ENCODE data around the gene CECR2.
"Not testable (repeated sequence)": the region's sequence is repeated elsewhere in the genome, so short reads cannot be mapped to it uniquely, and the experiment has no call there.

Gene CECR2

DNA sequence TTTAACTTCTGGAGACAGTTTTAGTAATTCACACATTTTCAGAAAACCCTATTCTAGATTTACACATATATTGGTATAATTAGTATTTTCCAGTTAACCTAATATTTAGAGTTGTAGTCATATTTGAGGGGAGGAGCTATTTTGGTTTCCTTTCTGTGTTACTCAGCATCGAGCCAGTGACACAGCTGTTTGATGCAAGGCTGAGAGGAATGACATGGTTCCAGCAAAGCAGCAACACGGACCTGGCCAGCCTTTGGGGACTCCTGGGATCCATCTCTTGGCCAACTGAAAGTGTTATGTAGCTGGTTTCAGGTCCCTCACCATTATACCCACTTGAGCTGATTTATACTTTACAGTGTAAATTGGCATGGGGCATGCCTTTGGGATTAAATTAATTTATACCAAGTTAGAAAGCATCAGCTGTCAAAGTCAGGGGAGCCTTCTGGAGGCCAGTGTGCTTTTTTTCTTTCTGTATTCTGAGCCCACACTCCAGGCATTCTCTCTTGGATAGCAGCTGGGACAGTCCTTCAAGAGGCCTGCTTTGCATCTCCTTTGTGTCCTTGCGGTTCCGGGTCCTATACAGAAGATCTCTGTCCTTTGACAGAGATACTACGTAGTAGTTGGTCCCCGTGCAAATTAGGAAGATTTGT, 102.8 kb downstream of the CECR2 start:
- no peak for DNase-seq

DNA sequence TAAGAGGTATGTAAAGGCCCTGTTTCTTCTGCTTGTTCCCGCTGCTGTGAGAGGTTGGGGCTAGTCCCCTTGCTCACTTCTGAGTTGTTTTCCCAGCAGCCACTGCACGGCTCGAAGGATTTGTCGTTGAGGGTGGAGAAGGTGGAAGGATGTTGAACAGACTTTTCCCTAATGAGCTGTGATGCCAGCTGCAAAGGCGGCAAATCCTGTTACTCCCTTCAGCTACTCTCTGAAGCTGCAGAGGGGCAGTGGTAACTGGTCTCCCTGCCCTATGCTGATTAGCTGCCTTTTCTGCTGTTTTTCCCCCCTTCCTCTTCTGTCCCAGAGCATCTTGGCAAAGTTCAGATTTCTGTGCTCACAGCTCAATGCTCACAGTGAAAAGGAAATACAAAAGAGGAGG, 103.7 kb downstream of the CECR2 start:
- no peak for DNase-seq

GRCh38 chr22:17475318-17476230, 106.3 kb downstream of the CECR2 start:
- DNase-seq, result no peak

DNA sequence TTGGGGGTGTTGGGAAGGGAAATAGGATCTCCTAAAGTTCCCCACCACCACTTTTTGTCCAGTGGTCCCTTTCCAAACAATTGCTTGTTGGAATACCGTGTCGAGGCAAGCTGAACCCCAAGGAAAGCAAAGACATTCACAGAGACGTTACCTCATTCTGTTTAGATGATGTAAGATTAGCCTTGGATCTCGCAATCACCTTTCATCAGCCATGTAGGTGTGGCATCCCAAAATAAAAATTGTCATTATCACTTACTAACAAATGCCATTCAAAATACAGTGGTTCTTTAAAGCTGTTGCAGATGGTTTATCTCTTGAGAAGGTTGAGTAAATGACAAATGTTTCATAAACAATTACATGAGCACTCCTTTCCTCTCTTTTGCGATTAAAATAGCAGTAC, 107.6 kb downstream of the CECR2 start:
- DNase-seq, result no peak

GRCh38 chr22:17477391-17477833, 108.2 kb downstream of the CECR2 start:
- DNase-seq, result no peak

- DNase-seq, result no peak
These were observed 109.9 kb downstream of the CECR2 start for GRCh38 chr22:17479135-17479534.

GRCh38 chr22:17481424-17481823, 112.2 kb downstream of the CECR2 start:
- no peak for DNase-seq

DNA sequence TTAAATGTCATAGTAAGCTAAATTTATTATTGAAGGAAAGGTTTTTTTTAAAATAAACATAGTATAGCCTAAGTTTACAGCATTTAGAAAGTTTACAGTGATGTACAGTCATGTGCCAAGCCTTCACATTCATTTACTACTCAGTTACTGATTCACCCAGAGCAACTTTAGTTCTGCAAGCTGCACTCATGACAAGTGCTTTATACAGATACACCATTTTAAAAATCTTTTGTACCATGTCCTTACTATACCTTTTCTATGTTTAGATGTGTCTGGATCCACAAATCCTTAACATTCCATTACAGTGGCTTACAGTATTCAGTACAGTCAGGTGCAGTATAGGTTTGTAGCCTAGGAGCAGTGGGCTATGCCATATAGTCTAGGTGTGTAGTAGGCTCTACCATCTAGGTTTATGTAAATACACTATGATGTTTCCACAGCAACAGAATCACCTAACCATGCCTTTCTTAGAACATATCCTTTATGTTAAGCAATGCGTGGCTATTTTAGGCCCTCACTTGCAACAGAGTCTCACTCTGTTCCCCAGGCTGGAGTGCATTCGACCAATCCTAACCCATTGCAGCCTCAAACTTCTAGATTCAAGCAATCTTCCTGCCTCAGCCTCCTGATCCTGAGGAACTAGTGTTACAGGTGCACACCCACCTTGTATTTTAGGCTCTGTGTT, 114.6 kb downstream of the CECR2 start:
- DNase-seq, result no peak

DNA sequence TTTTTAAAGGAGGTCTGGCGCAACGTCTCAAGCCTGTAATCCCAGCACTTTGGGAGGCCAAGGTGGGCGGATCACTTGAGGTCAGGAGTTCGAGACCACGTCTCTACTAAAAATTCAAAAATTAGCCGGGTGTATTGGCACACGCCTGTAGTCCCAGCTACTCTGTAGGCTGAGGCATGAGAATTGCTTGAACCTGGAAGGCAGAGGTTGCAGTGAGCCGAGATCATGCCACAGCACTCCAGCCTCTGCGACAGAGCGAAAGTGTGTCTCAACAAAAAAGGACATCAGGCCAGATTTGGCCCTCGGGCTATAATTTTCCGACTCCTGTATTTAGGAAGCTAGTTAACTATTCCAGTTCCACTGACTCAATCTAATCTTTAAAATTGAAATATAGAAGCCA, 115.3 kb downstream of the CECR2 start:
- DNase-seq, result no peak

GRCh38 chr22:17486313-17486712, 117.1 kb downstream of the CECR2 start:
- DNase-seq, result no peak

- no peak for DNase-seq
These were observed 117.5 kb downstream of the CECR2 start for GRCh38 chr22:17486719-17487118.

- no peak for DNase-seq
These were observed 119.8 kb downstream of the CECR2 start for GRCh38 chr22:17489101-17489500.

GRCh38 chr22:17491090-17491640, 121.9 kb downstream of the CECR2 start:
- DNase-seq, result no peak

GRCh38 chr22:17492247-17492646, 123.0 kb downstream of the CECR2 start:
- no peak for DNase-seq

DNA sequence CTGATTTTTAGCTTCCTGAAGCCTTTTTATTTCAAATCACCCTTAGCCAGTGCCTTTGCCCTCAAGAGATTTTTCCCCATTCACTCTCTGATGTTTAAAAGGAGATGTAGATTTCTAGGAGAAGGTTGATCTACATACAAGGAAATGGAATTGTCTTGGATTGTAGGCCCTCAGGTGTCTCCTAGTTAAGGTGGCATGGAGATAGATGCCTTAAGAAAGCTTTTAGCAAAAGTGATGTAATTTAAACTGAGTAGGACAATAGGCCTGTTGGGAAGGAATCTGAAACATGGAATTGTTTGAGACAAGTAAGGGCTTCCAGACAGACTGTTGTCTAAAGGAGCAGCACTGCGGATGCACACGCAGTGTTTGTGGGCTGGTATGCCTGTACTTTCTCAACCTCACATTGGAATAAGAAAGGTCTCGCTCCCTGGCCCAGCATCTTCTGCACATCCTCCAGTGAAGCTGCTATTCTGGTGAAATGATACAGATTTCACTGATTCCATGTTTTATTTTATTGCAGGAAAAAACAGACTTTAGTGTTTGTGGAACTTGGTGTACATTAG, 124.2 kb downstream of the CECR2 start:
- no peak for DNase-seq

DNA sequence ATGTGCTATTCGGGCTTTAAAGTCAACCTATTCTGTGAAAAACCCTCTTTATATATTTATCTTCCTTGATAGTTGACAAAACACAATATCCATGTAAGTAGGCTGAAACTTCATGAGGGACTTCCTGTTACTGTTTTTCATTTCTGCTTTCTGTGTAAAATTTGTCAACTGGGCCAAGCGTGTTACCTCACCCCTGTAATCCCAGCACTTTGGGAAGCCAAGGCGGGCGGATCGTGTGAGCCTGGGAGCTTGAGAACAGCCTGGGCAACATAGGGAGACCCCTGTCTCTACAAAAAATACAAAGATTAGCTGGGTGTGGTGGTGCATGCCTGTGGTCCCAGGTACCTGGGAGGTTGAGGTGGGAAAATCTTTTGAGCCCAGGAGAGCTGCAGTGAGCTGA, 127.6 kb downstream of the CECR2 start:
- DNase-seq, result no peak

DNA sequence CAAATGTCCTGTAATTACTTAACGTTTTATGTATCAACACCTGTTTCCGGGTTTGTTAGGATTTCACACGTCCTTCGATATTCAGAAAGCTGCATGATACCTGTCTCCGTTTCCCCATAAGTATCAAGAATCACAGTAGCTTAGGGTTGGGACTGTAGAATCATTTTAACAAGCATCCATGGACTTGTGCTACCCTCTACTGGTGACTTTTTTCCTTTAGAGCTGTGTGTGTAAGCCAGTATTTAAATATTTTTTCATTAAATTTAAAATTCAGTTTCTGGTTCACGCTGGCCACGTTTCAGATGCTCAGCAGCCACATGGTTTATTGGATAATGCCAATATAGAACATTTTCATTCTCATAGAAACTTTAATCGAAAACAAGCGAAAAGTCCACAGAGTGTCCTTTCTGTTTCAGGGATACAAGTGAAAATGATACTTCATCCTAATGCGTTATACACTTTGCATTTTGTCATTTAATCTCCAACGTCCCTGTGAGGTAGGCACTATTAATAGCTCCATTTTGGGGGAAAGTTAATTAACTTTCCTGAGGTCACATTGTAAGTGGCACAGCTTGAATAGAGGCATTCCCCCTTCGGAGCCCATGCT, 132.5 kb downstream of the CECR2 start:
- DNase-seq, result no peak

DNA sequence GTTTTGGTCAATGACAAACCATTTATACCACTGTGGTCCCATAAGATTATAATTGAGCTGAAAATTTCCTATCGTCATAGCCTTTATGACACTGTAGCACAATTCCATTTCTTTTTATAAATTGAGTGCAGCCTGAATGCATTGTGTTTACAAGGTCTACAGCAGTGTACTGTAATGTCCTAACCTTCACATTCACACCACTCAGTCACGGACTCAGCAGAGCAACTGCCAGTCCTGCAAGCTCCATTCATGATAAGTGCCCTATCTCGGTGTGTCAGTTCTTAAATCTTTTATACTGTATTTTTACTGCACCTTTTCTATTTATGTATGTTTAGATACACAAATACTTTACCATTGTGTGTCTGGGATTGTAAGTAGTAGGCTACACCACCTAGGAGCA, 138.8 kb downstream of the CECR2 start:
- DNase-seq, result no peak

- no peak for DNase-seq
These were observed 143.7 kb downstream of the CECR2 start for GRCh38 chr22:17512960-17513359.

DNA sequence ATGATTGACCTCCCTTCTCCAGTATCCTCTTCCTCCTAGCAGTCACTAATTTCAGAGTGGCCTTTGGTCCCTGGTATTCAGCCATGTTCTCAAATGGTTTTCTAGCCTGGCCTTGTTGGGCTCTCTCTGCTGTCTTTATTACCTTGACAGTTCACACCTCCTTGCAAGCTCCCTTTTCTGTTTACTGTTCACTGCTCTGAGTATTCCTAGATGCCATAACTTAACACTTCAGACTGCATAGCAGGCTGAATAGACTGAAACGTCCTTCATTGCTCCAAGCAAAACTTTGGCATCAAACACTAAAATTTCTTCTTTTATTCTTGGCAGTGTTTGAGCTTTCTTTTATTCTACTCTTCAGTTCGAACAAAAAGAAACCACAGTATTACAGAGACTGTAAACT, 144.4 kb downstream of the CECR2 start:
- no peak for DNase-seq

DNA sequence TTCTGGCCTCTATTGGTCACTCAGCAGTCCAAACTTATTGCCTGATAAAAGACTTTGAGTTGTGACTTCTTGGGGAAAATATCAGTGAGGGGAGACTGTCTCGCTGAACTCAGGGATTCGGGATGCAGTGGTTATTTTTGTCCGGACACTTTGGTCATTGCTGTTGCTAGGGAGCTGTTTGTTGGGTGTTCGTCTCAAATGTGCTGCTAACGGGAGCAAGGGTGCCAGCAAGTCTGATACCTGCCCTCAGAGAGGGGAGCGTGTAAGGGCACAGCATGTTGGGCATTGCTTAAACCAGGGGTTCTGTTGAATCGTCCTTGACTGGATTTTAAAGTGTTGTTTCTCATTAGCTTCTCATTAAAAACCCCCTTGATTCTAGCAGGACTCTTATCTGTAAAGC, 144.8 kb downstream of the CECR2 start:
- no peak for DNase-seq

DNA sequence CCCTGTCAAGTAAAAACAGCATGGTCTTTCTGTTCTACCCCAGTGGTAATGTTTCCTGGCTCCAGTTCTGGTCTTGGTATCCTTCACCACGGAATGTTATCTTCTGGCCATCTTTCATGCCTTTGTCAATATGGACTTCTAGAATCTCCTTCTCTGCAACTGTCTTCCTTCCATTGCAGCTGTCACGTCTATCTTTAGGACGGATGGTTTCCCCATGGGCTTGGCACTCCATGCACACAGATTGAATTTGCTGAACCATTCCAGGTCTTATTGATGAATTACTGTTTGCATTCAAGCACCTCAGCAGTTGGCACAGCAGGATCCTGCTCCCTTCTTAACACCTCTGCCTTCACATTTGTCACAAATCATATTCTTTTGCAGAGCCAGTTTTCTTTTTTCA, 149.1 kb downstream of the CECR2 start:
- no peak for DNase-seq

DNA sequence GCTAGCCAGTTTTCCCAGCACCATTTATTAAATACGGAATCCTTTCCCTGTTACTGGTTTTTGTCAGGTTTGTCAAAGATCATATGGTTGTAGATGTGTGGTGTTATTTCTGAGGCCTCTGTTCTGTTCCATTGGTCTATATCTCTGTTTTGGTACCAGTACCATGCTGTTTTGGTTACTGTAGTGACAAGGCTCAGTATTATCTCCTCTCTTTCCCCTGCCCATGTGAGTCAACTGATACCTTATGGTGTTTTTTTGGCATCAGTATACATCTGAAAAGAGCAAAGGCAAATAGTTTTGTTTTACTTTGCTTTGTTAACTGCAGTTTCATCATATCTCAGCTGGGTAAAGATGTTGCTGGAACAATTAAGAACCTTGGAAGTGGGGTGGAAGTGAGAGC, 152.7 kb downstream of the CECR2 start:
- not testable (repeated sequence) for DNase-seq
